Heart left ventricle (tissue), 16 donors: ENCODE results near the gene BCAR3. TPM values are rescaled to one million over a fixed set of nuclear protein-coding genes. Genes with fewer than 3 reads are reported as not detected.

Experiments
- ATAC-seq, 4 donors: fragments of 200-7000 bp; cut with Tn5 transposase; one replicate each; pipeline ENCODE4 v1.9.1; 2020 to 2022; ENCODE audit warnings: moderate library complexity in 4 of 4, mild to moderate bottlenecking in 3 of 4, moderate number of reproducible peaks in 1 of 4
- DNase-seq, 5 donors: peaks; one replicate each; pipeline ENCODE4 v3.0.0-alpha.2; 2020
- H3K27ac ChIP-seq, 12 donors: fragments of 200-600 bp; sonication (generic) in 4 of 12; one replicate each; pipeline versions ENCODE4 v1.5.0 to v1.8.0; 2016 to 2022; ENCODE audit warnings: mild to moderate bottlenecking in 2 of 12
- H3K27me3 ChIP-seq, 9 donors: fragments of 200-600 bp; sonication (generic) in 2 of 9; one replicate each; pipeline versions ENCODE4 v1.5.1 to v1.8.0; 2016 to 2022; ENCODE audit warnings: mild to moderate bottlenecking in 3 of 9
- H3K36me3 ChIP-seq, 9 donors: fragments of 200-600 bp; sonication (generic) in 2 of 9; one replicate each; pipeline versions ENCODE4 v1.5.0 to v1.8.0; 2018 to 2022; ENCODE audit warnings: mild to moderate bottlenecking in 2 of 9
- H3K4me1 ChIP-seq, 12 donors: fragments of 200-600 bp; sonication (generic) in 4 of 12; one replicate each; pipeline versions ENCODE4 v1.5.0 to v1.8.0; 2016 to 2022; ENCODE audit warnings: mild to moderate bottlenecking in 3 of 12
- H3K4me3 ChIP-seq, 12 donors: fragments of 200-600 bp; sonication (generic) in 4 of 12; one replicate each; pipeline versions ENCODE4 v1.5.0 to v1.8.0; 2017 to 2022; ENCODE audit warnings: mild to moderate bottlenecking in 9 of 12, moderate library complexity in 4 of 12
- H3K9me3 ChIP-seq, 12 donors: fragments of 200-600 bp; sonication (generic) in 4 of 12; one replicate each; pipeline versions ENCODE4 v1.5.0 to v1.8.0; 2016 to 2022; ENCODE audit warnings: mild to moderate bottlenecking in 1 of 12
- POLR2A ChIP-seq, 2 donors: fragments of 450-650 bp; IDR thresholded peaks; one replicate each; pipeline ENCODE4 v1.6.1; 2017; ENCODE audit warnings: antibody characterized with exemption in 2 of 2, mild to moderate bottlenecking in 2 of 2, moderate library complexity in 2 of 2
- WGBS, 4 donors: extraction: QIAGEN DNeasy Blood & Tissue Kit in 2 of 4; methylation state at CpG; one replicate each; pipeline versions ENCODE4 v1.1.5 to v1.1.7; 2013 to 2018; 5-methylcytosine and 5-hydroxymethylcytosine counted together
- intact Hi-C, 10 donors: fragments of 100-400 bp; cut with DNase I; formaldehyde crosslinking; loops; one replicate each; pipeline versions ENCODE4 v1.11.1 to v1.14.2; 2022
- polyA plus RNA-seq, 2 donors: library from polyadenylated mRNA; stranded (reverse); fragments of 200-250 nt; gene quantifications; one replicate each; pipeline ENCODE4 v1.2.3, GENCODE V29; 2013
- total RNA-seq, 9 donors: library from RNA; depleted of rRNA in 2 of 9; stranded (reverse); fragments of >200 nt in 2 of 9; fragmentation: NEBNext Ultra II Directional in 3 of 9; extraction: Animal tissue kit (Norgen Biotek cat#: 25700) in 3 of 9; gene quantifications; one replicate each; pipeline versions ENCODE4 v1.1.0 to v1.2.4, GENCODE V29; 2016 to 2023
- TF ChIP-seq, protein P1 (sequence below), 12 donors: fragments of 200-600 bp; sonication (generic) in 4 of 12; IDR thresholded peaks; one replicate each; pipeline versions ENCODE4 v1.5.0 to v1.8.0; 2018 to 2022; ENCODE audit warnings: antibody characterized with exemption in 12 of 12, mild to moderate bottlenecking in 5 of 12
- donor health status: ischemic (EF 13 %, LVEDD 7.1; RV severe dilation, severe dysfunction).
- donor health status: healthy with polysubstance abuse.
- donor health status: DM: no; HTN: yes; CAD: no.
- donor health status: DM: no; HTN: no; CAD: no.
- donor health status: ischemic (EF 25% LVEDD 6.9; RV normal size, moderate dysfunction).
- donor health status: ischemic (EF 25% LVEDD 5.7; RV mildly dilated, moderate dysfunction).
- donor health status: healthy.
- donor health status: DM: yes; HTN: yes; CAD: no.
- donor health status: ischemic (EF 35%, LVEDD 5.7; RV mildly dilated, moderate dysfunction).
- donor health status: nonischemic (EF 11% LVEDD 7.7; RV severe dilation, severe dysfunction).
- donor health status: DM: yes; HTN: yes; CAD: no.
- donor health status: PGD.
- donor health status: ischemic (EF 29% LVEDD 5.4; RV normal size, mild dysfunction).
- donor health status: nonischemic (EF 23%, LVEDD 6.1; RV moderate dilation, normal function).

BCAR3 gene
- total and polyA plus RNA-seq, 11 donors: 6.4 to 25.0 (median 12.9) TPM

DNA sequence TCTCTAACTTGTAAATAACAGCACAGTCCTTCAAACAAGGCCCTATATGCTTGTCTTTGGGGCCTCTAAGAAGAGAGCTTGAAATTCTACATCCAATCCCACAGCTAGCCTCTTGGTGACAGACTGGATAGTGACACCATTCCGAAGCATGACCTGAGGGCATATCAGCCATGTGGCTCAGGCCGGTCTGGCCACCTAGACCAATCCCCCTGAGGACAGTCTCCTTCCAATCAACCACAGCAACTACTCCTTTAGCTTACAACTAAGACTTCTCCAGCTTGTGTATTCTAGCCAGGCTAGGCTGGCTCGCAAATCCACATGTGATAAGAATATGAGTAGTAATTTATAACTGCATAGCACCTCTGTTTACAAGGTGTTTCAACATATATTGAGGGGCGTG lies 14.0 kb downstream of the BCAR3 start:
- H3K27ac ChIP-seq: peak overlapping the region in 5 of 12 donors; percentile 40 to 79 (median 63)
- no peaks in the 10 kb centered on the region for H3K27me3 ChIP-seq
- H3K4me1 ChIP-seq: peaks cover 9 to 99% (median 85%) of the 10 kb centered on the region in 12 donors
- no peak for DNase-seq
- H3K9me3 ChIP-seq: no peaks in the 10 kb centered on the region
- H3K36me3 ChIP-seq: peaks cover 0 to 11% (median 0%) of the 10 kb centered on the region in 9 donors
- H3K4me3 ChIP-seq: no peak overlapping the region
- TF ChIP-seq, protein P1, sequence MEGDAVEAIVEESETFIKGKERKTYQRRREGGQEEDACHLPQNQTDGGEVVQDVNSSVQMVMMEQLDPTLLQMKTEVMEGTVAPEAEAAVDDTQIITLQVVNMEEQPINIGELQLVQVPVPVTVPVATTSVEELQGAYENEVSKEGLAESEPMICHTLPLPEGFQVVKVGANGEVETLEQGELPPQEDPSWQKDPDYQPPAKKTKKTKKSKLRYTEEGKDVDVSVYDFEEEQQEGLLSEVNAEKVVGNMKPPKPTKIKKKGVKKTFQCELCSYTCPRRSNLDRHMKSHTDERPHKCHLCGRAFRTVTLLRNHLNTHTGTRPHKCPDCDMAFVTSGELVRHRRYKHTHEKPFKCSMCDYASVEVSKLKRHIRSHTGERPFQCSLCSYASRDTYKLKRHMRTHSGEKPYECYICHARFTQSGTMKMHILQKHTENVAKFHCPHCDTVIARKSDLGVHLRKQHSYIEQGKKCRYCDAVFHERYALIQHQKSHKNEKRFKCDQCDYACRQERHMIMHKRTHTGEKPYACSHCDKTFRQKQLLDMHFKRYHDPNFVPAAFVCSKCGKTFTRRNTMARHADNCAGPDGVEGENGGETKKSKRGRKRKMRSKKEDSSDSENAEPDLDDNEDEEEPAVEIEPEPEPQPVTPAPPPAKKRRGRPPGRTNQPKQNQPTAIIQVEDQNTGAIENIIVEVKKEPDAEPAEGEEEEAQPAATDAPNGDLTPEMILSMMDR (IDR thresholded peaks at IDR 0.05): no peak
- no peak for TF ChIP-seq POLR2A (IDR thresholded peaks at IDR 0.05)
- 84 to 96% (median 92%) methylated on average over 4 of the region's 4 CpGs for WGBS, 4 donors
- ATAC-seq: no peak
- intact Hi-C loops: no loop called here

DNA sequence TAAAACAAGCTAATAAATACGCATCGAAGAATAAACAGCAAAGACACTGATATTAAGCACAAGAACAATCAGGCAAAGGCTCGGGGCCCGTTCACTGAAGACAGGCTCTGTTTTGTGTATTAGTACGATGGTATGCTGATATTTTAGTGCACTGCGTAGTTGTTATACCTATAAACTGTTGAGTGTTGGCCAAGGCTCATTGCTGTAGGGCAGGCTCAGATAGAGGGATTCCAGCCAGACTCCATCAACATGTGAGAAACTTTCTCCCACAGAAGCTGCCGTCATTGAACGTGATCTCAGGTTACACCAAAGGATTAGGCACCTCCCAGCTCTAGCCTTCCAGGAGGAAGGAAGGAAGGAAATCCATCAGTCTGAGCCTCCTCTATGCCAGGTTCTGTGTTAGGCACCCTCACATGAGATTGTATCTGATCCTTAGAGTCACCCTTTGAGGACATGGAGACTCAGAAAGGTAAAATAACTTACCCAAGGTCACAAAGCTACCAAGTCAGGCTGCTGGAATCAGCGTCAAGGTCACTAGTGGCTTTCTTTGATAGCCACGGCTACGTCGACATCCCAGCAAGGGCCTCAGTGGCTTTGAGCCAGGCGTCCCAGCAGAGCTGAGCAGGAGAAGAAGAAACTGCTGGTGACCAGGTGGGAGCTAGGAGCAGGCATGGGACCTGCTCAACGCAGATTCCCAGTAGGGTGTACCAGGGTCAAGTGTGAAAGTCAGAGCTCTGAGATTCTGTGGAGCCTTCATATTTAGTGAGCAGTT lies 14.8 kb downstream of the BCAR3 start:
- TF ChIP-seq, protein P1 (IDR thresholded peaks at IDR 0.05): no peak
- no peak for TF ChIP-seq POLR2A (IDR thresholded peaks at IDR 0.05)
- ATAC-seq: peak; percentile 21 to 69 (median 47)
- DNase-seq: peak in 1 of 5 donors; percentile 43
- WGBS, 4 donors: 55 to 75% (median 68%) methylated on average over 13 to 14 of the region's 14 CpGs
- H3K4me1 ChIP-seq: peaks cover 5 to 99% (median 83%) of the 10 kb centered on the region in 12 donors
- intact Hi-C loops: no loop called here
- H3K27ac ChIP-seq: peak overlapping the region in 9 of 12 donors; percentile 2 to 79 (median 44)
- no peaks in the 10 kb centered on the region for H3K9me3 ChIP-seq
- peaks cover 0 to 11% (median 0%) of the 10 kb centered on the region in 9 donors for H3K36me3 ChIP-seq
- no peaks in the 10 kb centered on the region for H3K27me3 ChIP-seq
- H3K4me3 ChIP-seq: no peak overlapping the region

DNA sequence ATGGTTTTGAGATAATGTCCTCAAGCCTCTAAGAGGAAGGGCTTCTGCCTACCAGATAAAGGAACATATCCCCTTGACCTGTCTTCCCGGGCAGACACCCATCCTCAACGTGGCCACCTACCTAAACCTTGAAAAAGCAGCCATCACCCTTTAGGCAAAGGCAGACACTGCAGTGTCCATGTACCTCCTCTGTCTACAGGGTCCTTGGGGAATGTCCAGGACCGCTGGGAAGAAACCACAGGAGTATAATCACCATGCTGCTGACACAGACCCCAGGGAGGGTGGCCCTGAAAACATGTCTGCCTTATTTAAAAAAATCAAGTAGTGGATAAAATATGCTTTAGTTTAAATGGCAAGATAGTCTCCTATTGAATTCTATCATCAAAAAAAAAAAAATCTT lies 16.6 kb downstream of the BCAR3 start:
- Histone ChIP-seq H3K36me3 (peaks cover 0 to 11% (median 0%) of the 10 kb centered on the region in 9 donors), H3K4me3 (no peak overlapping the region), H3K9me3 (no peaks in the 10 kb centered on the region), H3K27ac (peak overlapping the region in 11 of 12 donors; percentile 5 to 71 (median 52)), H3K4me1 (peaks cover 0 to 98% (median 73%) of the 10 kb centered on the region in 12 donors), H3K27me3 (no peaks in the 10 kb centered on the region)
- TF ChIP-seq, protein P1 (IDR thresholded peaks at IDR 0.05): no peak
- TF ChIP-seq POLR2A (IDR thresholded peaks at IDR 0.05): no peak
- DNase-seq (no peak), ATAC-seq (peak in 1 of 4 donors; percentile 1)
- 32 to 48% (median 36%) methylated on average over 3 of the region's 3 CpGs for WGBS, 4 donors
- intact Hi-C loops: no loop called here

DNA sequence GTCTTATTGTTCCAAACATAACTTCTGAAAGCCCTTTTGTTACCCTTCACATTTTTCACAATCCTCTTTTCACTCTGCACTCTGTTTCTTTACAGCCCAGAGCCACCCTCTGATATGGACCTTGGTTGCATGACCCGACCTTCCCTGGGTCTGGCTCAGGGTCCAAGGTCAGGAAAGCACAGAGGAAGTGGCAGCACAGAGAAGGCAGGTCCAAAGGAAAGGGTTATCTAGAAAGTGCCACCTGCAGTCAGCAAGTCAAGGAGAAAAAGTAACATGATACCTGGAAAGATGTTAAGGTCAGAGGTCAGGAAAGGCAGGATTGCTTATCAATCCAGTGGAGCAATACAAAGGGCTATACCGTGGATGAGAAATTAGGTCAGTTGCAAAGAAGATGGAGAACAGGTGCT lies 18.4 kb downstream of the BCAR3 start:
- H3K4me1 ChIP-seq: peaks cover 0 to 85% (median 59%) of the 10 kb centered on the region in 12 donors
- H3K36me3 ChIP-seq: peaks cover 0 to 16% (median 0%) of the 10 kb centered on the region in 9 donors
- no peaks in the 10 kb centered on the region for H3K27me3 ChIP-seq
- TF ChIP-seq, protein P1 (IDR thresholded peaks at IDR 0.05): no peak
- TF ChIP-seq POLR2A (IDR thresholded peaks at IDR 0.05): no peak
- DNase-seq (no peak), ATAC-seq (no peak)
- H3K4me3 ChIP-seq: no peak overlapping the region
- intact Hi-C loops: no loop called here
- H3K27ac ChIP-seq: peak overlapping the region in 5 of 12 donors; percentile 12 to 62 (median 40)
- H3K9me3 ChIP-seq: no peaks in the 10 kb centered on the region
- WGBS, 4 donors: 84 to 96% (median 89%) methylated on average over 2 of the region's 2 CpGs
